Islet precursor cell (in vitro differentiated cells): Measurements from ENCODE around the gene MECR.

ENCODE experiments used
- DNase-seq: peaks from one replicate; pipeline ENCODE4 v3.0.0-alpha.2; 2018

Gene MECR, protein sequence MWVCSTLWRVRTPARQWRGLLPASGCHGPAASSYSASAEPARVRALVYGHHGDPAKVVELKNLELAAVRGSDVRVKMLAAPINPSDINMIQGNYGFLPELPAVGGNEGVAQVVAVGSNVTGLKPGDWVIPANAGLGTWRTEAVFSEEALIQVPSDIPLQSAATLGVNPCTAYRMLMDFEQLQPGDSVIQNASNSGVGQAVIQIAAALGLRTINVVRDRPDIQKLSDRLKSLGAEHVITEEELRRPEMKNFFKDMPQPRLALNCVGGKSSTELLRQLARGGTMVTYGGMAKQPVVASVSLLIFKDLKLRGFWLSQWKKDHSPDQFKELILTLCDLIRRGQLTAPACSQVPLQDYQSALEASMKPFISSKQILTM

DNA sequence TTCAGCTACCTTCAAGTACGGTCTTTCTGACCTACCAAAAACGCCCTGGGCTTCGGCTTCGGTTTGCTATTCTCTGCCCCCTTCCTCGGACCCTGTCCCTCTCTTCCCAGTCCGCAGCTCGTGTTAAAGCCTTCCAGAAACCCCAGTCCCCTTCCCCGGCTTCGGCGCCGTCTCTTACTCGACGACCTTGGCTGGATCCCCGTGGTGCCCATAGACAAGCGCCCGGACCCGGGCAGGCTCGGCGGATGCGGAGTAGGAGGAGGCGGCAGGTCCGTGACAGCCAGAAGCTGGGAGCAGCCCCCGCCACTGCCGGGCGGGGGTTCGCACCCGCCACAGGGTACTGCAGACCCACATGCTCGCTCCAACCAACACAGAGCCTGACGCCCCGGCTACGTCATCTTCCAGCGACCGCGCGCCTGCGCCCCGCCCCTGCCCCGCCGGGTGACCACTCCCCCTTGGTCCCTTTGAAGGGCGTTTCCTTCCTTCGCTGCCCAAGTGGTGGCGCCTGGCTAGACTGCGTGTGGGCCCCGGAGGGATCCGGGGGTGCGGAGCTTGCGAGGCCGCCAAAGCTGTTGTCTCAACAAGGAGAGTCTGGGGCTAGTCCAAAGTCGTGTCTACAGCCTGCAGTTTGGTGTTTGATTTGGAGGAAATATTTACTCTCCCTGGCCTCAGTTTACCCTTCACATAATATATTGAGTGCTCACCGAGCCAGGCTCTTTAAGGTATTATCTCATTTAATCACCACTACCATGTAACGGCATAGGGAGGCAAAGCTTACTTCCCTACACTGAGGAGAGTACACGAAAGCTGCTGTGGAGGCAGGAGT, at the start of gene MECR:
TSS of gene MECR (minus strand) at position 382 of the 826 bp plus-strand sequence. CDS start at position 354, 28 bp downstream.
- DNase-seq, result peak; percentile 98

DNA sequence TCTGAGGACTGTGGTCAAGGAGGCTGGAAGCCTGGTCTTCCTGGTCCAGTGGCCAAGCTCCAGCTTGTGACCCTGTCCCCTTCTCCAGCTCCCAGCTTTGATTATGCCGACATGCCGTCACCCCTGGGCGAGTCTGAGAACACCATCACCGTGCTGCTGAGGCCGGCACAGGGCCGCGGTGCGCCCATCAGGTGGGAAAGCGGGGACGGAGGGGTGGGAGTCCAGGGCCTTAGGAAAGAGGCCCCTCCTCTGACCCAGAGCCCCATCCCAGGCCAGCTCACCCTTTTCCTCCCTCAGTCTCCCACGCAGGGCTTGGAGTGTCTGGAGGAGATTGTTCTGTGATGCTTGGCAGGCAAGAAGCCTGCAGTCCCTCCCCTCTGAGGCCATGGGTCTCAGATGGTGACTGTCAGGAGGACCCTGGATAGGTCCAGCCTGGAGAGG, 49.2 kb upstream of the MECR start:
- peak; percentile 46 for DNase-seq

DNA sequence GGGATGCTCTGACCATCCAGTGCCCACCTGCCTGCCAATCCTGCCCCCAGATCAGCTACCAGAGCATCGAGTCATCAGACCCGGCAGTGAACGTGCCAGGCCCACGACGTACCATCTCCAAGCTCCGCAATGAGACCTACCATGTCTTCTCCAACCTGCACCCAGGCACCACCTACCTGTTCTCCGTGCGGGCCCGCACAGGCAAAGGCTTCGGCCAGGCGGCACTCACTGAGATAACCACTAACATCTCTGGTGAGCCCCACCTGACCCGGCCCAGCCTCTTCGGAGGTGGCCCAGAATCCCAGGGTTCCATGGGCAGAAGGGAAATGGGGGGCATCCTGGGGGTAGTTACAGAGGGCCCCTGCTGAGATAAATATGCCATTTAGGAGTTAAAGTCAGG, 48.7 kb upstream of the MECR start:
- peak; percentile 38 for DNase-seq

DNA sequence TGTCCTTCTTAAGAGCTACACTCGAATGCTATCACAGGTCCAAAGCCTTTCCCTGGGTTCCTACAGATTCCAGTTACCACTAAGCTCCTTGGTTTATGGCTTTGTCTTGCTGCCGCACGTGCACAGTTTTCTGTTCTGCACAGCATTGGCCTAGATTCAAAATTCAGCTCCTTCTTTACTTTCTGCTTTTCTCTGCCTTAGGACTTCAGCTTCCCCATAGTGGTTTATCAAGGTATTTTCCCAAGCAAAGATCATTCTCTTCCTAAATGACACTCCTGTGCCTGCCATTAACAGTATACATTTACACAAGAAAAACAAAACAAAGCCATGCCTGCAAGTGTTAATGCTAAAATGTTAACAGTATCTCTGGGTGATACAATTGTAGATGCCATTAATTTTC, 47.4 kb upstream of the MECR start:
- DNase-seq, result no peak

DNA sequence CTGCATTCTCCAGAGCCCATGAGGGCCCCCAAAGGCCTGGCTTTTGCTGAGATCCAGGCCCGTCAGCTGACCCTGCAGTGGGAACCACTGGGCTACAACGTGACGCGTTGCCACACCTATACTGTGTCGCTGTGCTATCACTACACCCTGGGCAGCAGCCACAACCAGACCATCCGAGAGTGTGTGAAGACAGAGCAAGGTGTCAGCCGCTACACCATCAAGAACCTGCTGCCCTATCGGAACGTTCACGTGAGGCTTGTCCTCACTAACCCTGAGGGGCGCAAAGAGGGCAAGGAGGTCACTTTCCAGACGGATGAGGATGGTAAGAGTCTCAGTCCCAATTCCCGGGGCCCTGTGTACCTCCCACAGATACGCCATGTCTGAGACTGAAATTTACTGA, 44.7 kb upstream of the MECR start:
- DNase-seq, result no peak

DNA sequence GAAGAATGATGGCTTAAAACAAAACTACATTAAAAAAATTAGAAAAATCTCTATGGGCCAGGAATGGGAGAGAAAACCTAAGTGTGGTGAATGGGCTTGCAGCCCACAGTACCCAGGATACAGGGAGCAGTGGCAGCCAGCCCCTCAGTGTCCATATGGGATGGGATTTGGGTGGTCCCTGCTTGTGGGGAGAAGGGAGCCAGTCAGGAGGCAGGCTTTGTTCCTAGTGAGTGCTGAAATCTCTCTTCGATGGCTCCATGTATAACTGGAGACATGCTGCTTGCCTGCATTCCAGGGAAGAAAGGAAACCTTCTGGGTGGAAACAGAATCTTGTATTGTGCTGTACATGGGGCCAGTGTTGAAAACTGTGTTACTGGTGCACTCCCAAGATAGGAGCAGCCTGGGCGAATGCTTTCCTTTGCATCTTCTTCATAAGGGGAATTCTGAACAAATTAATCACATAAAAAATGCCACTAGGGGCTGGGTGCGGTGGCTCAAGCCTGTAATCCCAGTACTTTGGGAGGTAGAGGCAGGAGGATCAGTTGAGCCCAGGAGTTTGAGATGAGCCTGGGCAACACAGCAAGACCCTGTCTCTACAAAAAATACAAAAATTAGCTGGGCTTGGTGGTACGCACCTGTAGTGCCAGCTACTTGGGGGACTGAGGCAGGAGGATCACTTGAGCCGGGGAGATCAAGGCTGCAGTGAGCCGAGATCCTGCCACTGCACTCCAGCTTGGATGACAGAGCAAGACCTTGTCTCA, 41.6 kb upstream of the MECR start:
- peak; percentile 47 for DNase-seq

DNA sequence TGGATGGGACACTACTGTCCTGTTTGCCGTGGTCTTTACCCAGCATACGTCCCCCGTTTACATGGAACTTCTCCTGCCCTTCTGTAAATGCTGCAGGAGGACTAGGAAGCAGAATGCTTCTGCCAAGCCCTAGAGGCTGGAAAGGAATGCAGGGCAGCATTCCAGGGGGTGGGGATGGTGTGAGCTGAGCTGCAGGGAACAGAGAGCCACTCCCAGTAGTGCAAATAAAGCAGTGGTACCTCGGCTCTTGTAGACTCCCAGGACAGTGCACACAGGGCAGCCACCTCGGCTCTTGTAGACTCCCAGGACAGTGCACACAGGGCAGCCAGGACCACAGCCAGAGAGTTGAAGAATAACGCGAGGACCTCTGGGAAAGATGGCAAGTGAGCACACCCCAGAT, 41.0 kb upstream of the MECR start:
- DNase-seq, result peak; percentile 95

DNA sequence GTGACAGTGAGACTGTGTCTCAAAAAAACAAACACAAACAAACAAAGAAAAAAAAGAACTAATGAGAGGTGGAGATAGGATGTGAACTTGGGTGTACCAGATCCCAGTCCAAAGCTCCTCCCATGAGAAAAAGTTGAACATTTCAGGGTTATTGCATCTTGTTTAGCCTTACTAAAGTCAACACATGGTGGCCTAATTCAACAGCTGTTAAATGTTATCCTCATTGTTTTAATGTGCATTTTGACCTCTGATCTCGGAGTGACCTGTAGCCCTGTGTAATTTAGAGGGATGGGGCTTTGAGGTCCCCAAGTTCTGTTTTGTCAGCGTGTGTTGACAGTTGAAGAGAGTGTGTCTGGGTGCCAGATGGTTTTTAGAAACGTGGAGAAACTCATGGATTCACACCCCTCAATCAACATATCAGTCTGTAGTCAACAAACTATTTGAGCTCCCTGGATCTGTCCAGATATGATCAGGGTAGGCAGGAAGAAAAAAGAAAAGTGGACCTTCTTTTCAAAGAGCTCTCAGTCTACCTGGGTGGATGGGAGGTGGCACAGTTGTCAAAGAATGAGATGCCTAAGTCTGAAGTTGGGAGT, 40.3 kb upstream of the MECR start:
- no peak for DNase-seq

DNA sequence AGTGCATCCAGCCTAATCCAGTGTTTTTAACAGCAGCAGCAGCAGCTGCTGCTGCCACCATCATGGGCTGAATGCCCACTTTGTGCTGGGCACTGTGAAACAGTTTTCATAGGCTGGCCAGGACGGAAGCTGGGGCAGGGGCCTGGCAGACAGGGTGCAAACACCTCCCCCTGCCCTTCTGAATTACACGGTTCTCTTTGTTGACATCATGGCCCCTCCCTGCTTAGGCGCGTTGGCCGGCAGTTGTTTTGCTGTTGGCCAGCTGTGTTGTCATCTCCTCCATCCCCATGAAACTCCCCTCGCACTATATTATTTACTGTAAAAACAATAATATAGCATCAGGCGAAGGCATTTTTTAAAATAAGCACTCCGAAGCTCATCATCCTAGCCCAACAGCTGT, 38.6 kb upstream of the MECR start:
- DNase-seq, result no peak

DNA sequence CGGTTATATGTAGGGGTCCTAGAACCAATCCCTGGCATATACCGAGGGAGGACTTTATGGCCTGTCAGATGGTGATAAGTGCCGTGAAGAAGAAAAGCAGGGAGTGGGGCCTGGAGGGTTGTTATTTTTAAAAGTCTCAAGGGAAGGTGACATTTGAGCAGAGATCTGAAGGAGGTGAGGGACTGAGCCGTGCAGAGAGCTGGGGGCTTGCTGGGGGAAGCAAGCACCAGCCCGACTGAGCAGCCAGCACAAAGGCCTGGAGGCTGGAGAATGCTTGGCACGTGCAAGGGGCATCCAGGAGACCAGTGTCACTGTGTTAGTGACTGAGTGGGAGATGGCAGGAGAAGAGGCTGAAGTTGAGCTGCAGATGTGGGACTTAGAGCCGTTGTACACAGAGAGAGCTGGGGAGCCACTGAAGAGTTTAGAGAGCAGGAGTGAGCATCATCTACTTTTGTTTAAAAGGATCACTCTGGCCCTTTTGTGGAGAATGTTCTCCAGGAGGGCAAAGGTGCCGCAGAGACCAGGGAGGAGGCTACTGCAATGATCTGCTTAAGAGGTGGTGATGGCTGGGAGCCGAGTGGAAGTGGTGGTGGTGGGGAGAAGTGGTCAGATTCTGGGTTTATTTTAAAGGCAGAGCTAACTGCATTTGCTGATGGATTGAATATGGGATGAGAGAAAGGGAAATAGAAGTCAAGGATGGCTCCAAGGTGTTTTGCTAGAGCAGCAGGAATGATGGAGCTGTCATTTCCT, 36.8 kb upstream of the MECR start:
- DNase-seq, result peak; percentile 36

DNA sequence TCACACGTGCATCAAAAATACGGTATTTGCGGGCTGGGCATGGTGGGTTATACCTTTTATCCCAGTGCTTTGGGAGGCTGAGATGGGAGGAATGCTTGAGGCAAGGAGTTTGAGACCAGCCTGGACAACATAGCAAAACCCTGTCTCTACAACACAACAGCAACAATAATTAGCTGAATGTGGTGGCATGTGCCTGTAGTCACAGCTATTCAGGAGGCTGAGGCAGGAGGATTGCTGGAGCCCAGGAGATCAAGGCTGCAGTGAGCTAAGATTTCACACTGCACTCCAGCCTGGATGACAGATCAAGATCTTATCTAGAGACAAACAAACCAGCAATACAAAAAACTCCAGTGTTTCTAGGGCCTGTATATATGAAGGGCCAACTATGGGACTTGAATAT, 36.2 kb upstream of the MECR start:
- DNase-seq, result no peak

DNA sequence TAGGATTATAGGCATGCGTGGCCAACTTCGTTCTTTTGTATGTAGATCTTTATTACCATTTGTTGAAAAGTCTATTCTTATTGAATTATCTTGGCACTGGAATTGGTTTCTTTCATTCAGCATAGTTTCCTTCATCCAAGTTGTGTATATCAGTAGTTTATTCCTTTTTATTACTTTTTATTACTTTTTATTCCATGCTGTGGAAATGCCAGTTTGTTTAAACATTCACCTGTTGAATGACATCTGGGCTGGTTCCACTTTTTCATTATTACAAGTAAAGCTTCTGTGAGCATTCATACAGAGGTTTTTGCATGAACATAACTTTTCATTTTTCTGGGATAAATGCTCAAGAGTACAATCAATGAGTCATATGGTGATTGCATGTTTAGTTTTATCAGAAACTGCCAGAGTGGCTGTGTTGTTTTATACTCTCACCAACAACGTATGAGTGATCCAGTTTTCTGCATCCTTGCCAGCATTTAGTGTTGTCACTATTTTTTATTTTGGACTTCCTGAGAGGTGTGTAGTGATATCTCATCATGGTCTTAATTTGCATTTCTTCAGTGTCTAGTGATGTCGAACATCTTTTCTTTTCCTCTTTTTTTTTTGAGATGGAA, 34.1 kb upstream of the MECR start:
- no peak for DNase-seq

DNA sequence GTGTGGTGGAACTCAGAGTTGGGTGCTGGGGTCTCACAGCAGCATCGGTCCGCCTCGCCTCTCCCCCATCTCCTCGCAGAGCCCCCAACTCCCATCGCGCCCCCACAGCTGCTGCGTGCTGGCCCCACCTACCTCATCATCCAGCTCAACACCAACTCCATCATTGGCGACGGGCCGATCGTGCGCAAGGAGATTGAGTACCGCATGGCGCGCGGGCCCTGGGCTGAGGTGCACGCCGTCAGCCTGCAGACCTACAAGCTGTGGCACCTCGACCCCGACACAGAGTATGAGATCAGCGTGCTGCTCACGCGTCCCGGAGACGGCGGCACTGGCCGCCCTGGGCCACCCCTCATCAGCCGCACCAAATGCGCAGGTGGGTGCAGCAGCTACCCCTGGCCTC, 29.8 kb upstream of the MECR start:
- DNase-seq, result peak; percentile 54

DNA sequence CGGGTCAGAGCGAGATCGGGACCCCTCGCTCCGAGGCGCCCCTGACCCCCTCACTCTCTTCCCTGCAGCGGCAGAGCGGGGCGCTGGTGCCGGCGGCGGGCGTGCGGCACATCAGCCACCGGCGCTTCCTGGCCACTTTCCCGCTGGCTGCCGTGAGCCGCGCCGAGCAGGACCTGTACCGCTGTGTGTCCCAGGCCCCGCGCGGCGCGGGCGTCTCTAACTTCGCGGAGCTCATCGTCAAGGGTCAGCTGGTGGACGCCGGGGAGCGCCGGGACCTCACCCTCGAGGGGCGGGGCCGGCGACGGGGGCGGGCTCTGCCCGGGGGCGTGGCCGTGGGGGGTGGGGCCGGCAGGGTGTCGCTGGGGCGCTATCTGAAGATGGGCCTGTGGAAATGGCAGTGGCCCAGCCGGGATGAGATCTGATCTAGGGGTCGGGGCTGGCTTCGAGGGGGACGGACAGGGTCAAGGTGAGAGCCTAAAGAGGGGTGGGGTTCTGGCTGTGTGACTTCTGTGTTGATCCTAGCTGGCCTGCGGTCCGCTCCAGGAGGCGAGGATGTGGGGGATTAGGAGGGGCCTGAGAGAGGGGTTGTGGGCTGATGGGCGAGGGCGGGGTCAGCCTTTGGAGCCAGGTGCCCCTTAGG, 29.2 kb upstream of the MECR start:
- DNase-seq, result peak; percentile 88

DNA sequence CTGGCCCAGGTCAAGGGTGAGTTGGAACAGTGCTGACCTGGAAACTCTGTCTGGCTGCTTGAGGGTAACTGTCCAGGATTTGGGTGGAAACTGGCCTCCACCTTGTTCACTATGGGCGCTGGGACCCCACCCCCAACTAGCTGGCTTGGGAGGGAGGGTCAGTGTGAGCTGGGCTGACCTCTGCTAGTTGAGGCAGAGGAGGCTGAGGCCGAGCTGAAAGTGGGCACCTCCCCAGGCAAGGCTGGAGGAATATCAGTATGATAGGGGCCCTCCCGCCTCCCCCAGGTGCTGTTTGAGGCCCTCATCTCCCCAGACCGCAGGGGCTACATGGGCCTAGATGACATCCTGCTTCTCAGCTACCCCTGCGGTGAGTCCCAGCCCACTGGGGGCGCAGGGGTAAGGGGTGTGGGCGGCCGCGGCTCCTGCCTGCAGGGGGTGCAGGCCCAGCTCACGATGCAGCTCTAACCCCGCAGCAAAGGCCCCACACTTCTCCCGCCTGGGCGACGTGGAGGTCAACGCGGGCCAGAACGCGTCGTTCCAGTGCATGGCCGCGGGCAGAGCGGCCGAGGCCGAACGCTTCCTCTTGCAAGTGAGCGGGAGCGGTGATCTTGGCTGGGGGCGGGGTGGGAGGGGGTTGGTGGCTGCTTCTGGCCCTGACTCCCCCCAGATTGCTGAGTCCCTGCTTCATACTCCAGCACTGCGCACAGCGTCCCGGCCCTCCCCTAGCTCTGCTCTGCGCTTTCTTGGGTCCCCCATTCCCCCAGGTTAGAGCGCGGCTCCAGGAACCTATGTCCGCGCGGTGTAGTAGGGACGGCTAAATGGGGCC, 28.5 kb upstream of the MECR start:
- peak; percentile 68 for DNase-seq

DNA sequence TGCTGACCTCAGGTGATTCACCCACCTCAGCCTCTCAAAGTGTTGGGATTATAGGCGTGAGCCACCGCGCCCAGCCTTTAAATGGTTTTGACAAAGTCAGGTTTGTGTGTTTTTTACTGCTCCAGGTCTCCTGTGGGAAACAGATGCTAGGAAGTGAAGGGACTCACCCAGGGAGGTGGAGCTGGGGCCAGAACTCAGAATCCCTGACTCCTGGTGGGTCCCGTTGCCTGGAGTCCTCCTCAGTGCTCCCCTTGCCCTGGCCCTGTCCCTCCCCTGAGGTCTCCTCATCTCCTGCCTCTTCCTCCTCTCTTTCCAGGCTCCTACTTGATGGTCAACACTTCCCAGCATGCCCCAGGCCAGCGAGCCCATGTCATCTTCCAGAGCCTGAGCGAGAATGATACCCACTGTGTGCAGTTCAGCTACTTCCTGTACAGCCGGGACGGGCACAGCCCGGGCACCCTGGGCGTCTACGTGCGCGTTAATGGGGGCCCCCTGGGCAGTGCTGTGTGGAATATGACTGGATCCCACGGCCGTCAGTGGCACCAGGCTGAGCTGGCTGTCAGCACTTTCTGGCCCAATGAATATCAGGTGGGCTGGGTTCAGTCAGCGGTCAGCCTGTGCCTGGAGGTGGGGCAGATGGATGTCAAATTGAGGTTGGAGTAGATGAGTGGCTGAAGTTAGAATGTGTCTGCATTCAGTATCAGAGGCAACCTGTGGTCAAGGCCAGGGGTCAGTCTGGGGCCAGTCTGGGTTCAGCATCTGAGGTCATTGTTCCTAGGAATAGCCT, 27.6 kb upstream of the MECR start:
- DNase-seq, result peak; percentile 52

DNA sequence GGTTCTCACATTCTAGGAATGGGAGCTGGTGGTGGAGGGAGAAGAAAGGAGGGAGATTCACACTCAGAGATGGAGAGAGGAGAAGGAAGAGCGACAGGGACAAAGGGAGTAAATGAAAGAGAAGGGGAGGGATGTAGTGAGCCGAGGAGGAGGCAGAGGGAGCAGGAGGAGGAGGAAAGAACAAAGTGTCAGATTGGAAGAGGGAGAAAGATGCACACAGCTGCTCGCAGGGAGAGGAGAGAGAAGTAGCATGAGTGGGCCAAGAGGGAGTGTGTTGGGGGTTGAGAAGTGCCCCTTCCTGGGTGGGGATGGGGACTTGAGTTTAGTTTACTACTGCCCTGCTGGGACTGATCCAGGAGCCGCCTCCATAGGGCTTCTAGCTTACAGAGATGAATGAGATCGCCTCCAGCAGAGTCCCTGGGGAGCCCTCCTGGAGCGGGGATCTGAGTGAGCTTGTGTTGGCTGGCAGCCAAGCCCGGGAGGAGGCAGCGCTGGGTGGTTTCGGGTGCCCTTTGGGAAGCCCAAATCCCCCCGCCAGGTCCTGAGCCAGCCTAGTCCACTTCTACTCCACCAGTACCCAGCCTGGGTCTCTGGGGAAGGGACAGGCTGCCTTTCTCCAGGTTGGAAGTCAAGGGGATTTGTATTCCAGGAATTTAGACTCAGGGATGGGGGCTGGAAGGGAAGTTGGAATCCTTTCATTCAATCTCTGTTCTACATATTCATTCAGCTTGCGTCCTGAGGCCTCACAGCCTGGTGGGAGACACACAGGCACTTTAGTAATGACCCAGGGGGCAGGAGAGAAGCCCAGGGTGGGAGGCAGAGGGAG, 26.5 kb upstream of the MECR start:
- DNase-seq, result peak; percentile 60

DNA sequence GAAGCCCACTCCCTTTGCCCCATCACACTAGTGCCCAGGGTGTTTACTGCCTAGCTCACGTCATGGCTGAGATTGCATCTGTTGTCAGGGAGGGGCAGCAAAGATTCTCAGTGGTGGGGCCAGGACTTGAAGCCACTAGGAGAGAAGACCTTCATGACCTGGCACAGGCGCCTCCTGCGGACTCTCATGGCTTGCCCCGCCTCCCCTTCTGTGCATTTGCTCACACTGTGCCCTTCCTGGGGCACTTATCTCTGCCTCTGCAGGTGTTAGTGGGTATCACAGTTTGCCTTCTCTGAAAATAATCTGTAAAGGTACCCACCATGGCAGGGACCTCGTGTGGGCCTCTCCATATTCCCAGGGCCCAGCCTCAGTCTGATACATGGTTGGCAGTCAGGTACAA, 25.7 kb upstream of the MECR start:
- peak; percentile 58 for DNase-seq
